OCI-LY7 (cell line): ENCODE data around the gene NKAIN2. TPM values are rescaled to one million over a fixed set of nuclear protein-coding genes. Genes with fewer than 3 reads are reported as not detected.

Source experiments
- BruUV-seq: library from RNA; stranded (reverse); fragments of 400-500 nt; replicated peaks from 2 replicates; lab custom pipeline; 2021; lab: Mats Ljungman, UMichigan
- CTCF ChIA-PET: fragments of 300-600 bp; sonication (Branson Sonifier 250); formaldehyde crosslinking; loops from one replicate; lab custom pipeline; 2022; ENCODE audit warnings: antibody characterized with exemption; ENCODE audit not compliant: unreplicated experiment; lab: Charles Lee
- POLR2A ChIA-PET: fragments of 300-600 bp; sonication (Branson Sonifier 250); formaldehyde crosslinking; loops from one replicate; lab custom pipeline; 2022; ENCODE audit warnings: antibody characterized with exemption; lab: Charles Lee
- DNase-seq: peaks from one replicate; pipeline ENCODE4 v3.0.0-alpha.2; 2015; ENCODE audit warnings: low spot score
- H2AFZ ChIP-seq: fragments of 200-600 bp; sonication (generic), shearing (Covaris generic); 2 replicates; pipeline ENCODE4 v1.6.1; 2014; ENCODE audit warnings: mild to moderate bottlenecking, antibody characterized with exemption, low read length, moderate library complexity
- H3K27ac ChIP-seq: fragments of 200-600 bp; sonication (generic); 2 replicates; pipeline ENCODE4 v1.5.1; 2014; ENCODE audit warnings: mixed run types, low read depth, mild to moderate bottlenecking, moderate library complexity, low read length, inconsistent platforms; ENCODE audit not compliant: poor library complexity, severe bottlenecking
- H3K36me3 ChIP-seq: fragments of 200-600 bp; sonication (generic); 2 replicates; pipeline ENCODE4 v1.6.1; 2014; ENCODE audit warnings: mild to moderate bottlenecking, antibody characterized with exemption, low read length, moderate library complexity, mixed read lengths; ENCODE audit not compliant: insufficient read depth
- H3K4me1 ChIP-seq: fragments of 200-600 bp; sonication (generic); 2 replicates; pipeline ENCODE4 v1.5.1; 2014; ENCODE audit warnings: mild to moderate bottlenecking, low read length; ENCODE audit not compliant: insufficient read depth, poor library complexity, severe bottlenecking
- H3K4me2 ChIP-seq: fragments of 200-600 bp; sonication (generic); 2 replicates; pipeline ENCODE4 v1.6.1; 2014; ENCODE audit warnings: mild to moderate bottlenecking, low read length
- H3K4me3 ChIP-seq: fragments of 200-600 bp; sonication (generic); 2 replicates; pipeline ENCODE4 v1.5.1; 2014; ENCODE audit warnings: mild to moderate bottlenecking, low read depth, low read length; ENCODE audit not compliant: poor library complexity, severe bottlenecking
- H3K79me2 ChIP-seq: fragments of 200-600 bp; sonication (generic); 2 replicates; pipeline ENCODE4 v1.6.1; 2016; ENCODE audit warnings: low read depth, mild to moderate bottlenecking, low read length, moderate library complexity, mixed read lengths; ENCODE audit not compliant: insufficient read depth
- H3K9me2 ChIP-seq: fragments of 200-600 bp; sonication (generic); 2 replicates; pipeline ENCODE4 v1.6.1; 2016; ENCODE audit warnings: mild to moderate bottlenecking, low read length, mixed read lengths; ENCODE audit not compliant: insufficient read depth
- H3K9me3 ChIP-seq: fragments of 200-600 bp; sonication (generic); 2 replicates; pipeline ENCODE4 v1.6.1; 2014; ENCODE audit warnings: mild to moderate bottlenecking, mixed run types, low read length, mixed read lengths
- H4K20me1 ChIP-seq: fragments of 200-600 bp; sonication (generic); 2 replicates; pipeline ENCODE4 v1.6.1; 2014; ENCODE audit warnings: mild to moderate bottlenecking, antibody characterized with exemption, low read length, moderate library complexity, mixed read lengths; ENCODE audit not compliant: insufficient read depth
- EZH2phosphoT487 ChIP-seq: fragments of 200-600 bp; sonication (generic); IDR thresholded peaks from 2 replicates; pipeline ENCODE4 v1.6.1; 2018; ENCODE audit warnings: low read depth, borderline replicate concordance, mild to moderate bottlenecking, mixed run types, antibody characterized with exemption, low read length, moderate library complexity, mixed read lengths
- intact Hi-C: fragments of 100-400 bp; cut with micrococcal nuclease; formaldehyde crosslinking; loops from one replicate; pipeline ENCODE4 v1.10.0; 2022; ENCODE audit not compliant: unreplicated experiment
- total RNA-seq, 2 experiments: library from RNA; depleted of rRNA in 1 of 2; stranded (reverse); fragments of >200 nt in 1 of 2; shearing (Covaris generic) in 1 of 2; gene quantifications; 2 replicates each; pipeline ENCODE4 v1.2.3, GENCODE V29; 2014 to 2022
- TF ChIP-seq, protein P1 (sequence below): fragments of 200-600 bp; sonication (generic); conservative IDR thresholded peaks from 2 replicates; pipeline ENCODE4 v1.5.1; 2014; ENCODE audit warnings: mild to moderate bottlenecking, antibody characterized with exemption, low read length, moderate library complexity, mixed read lengths

NKAIN2 gene
- total RNA-seq, 2 experiments from 2014 or later: not detected

DNA sequence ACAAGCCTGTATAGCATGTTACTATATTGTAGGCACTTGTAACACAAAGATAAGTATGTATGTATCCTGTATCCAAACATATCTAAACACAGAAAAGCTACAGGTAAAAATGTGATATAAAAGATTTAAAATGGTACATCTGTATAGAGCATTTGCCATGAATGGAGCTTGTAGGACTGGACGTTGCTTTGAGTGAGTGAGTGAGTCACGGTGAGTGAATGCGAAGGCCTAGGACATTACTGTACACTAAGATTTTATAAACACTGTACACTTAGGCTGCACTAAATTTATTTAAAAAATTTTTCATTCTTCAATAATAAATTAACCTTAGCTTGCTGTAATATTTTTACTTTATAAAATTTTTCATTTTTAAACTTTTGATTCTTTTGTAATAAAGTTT lies 136.9 kb downstream of the NKAIN2 start:
- H3K9me2 ChIP-seq: no peaks in the 10 kb centered on the region
- no peaks in the 10 kb centered on the region for H3K9me3 ChIP-seq
- H4K20me1 ChIP-seq: no peaks in the 10 kb centered on the region
- intact Hi-C loops: no loop called here
- CTCF ChIA-PET: no interaction called here
- no peak overlapping the region for H3K4me3 ChIP-seq
- DNase-seq: no peak
- H3K4me1 ChIP-seq: no peaks in the 10 kb centered on the region
- no peak overlapping the region for H3K4me2 ChIP-seq
- TF ChIP-seq, protein P1, sequence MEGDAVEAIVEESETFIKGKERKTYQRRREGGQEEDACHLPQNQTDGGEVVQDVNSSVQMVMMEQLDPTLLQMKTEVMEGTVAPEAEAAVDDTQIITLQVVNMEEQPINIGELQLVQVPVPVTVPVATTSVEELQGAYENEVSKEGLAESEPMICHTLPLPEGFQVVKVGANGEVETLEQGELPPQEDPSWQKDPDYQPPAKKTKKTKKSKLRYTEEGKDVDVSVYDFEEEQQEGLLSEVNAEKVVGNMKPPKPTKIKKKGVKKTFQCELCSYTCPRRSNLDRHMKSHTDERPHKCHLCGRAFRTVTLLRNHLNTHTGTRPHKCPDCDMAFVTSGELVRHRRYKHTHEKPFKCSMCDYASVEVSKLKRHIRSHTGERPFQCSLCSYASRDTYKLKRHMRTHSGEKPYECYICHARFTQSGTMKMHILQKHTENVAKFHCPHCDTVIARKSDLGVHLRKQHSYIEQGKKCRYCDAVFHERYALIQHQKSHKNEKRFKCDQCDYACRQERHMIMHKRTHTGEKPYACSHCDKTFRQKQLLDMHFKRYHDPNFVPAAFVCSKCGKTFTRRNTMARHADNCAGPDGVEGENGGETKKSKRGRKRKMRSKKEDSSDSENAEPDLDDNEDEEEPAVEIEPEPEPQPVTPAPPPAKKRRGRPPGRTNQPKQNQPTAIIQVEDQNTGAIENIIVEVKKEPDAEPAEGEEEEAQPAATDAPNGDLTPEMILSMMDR: no peak
- TF ChIP-seq EZH2phosphoT487: no peak
- H3K79me2 ChIP-seq: no peaks in the 10 kb centered on the region
- no TSS peak for BruUV-seq
- no peaks in the 10 kb centered on the region for H3K36me3 ChIP-seq
- H3K27ac ChIP-seq: no peak overlapping the region
- POLR2A ChIA-PET: interaction anchor here (1.5 kb wide), 1 partner anchor 8 kb away, joined by 3 read pairs; no protein-coding TSS in a partner anchor
- H2AFZ ChIP-seq: no peak overlapping the region

DNA sequence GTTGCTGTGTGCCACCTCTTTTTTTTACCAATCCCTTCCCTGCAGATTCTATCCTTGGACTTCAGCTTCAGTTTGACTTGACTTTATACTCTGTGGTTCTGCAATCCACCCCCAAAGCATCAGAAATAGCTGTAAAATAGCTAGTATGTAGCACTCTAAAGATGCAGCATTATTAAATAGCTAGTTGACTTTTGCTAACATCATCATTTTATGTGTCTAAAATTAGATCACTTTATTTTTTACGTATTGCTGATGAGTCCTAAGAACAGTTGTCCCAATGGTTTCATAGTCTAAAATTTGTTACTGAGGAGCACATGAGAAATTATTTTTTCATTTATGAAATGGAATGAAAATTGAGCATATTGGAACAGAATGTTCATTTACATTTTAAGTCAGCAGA lies 138.2 kb downstream of the NKAIN2 start:
- H3K4me1 ChIP-seq: no peaks in the 10 kb centered on the region
- H3K9me3 ChIP-seq: no peaks in the 10 kb centered on the region
- no peaks in the 10 kb centered on the region for H4K20me1 ChIP-seq
- no TSS peak for BruUV-seq
- no peak overlapping the region for H3K4me2 ChIP-seq
- no peak overlapping the region for H3K27ac ChIP-seq
- no peaks in the 10 kb centered on the region for H3K79me2 ChIP-seq
- TF ChIP-seq EZH2phosphoT487: no peak
- H3K9me2 ChIP-seq: no peaks in the 10 kb centered on the region
- POLR2A ChIA-PET: interaction anchor here (1.4 to 1.5 kb wide), 2 partner anchors 7 to 14 kb away, joined by 3 to 4 read pairs; no protein-coding TSS in a partner anchor
- no peak overlapping the region for H3K4me3 ChIP-seq
- no peak overlapping the region for H2AFZ ChIP-seq
- no peaks in the 10 kb centered on the region for H3K36me3 ChIP-seq
- DNase-seq: no peak
- CTCF ChIA-PET: no interaction called here
- intact Hi-C loops: no loop called here

DNA sequence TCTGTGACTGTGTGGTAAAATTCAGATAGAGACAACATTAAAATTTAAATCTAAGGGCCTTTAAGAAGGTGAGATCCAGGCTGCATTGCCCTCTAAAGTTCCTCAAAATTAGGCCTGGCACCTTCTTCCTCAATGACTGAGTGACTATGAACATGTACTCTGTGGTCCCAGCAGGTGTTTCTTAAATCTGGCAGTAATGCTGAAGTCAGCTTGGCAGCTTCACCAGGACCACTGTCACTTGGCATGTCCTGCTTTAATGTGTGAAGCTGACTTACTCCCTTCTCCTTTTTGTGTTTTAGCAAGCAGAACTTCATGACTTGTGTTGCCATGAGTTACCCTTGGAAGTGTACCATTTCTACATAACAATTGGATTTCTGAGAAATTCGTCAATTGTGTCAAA lies 141.7 kb downstream of the NKAIN2 start:
- no TSS peak for BruUV-seq
- no peaks in the 10 kb centered on the region for H3K4me1 ChIP-seq
- no peaks in the 10 kb centered on the region for H3K79me2 ChIP-seq
- POLR2A ChIA-PET: no interaction called here
- no peak for TF ChIP-seq EZH2phosphoT487
- TF ChIP-seq, protein P1: no peak
- intact Hi-C loops: no loop called here
- H2AFZ ChIP-seq: no peak overlapping the region
- H4K20me1 ChIP-seq: no peaks in the 10 kb centered on the region
- no peaks in the 10 kb centered on the region for H3K36me3 ChIP-seq
- H3K9me2 ChIP-seq: no peaks in the 10 kb centered on the region
- no peak overlapping the region for H3K4me3 ChIP-seq
- no peak overlapping the region for H3K4me2 ChIP-seq
- no peak for DNase-seq
- no peaks in the 10 kb centered on the region for H3K9me3 ChIP-seq
- no peak overlapping the region for H3K27ac ChIP-seq
- CTCF ChIA-PET: no interaction called here
